HEK293 (cell line): ENCODE measurements around the gene ID1.
A peak's percentile ranks its signal among the peaks of the same experiment; 100 is the strongest.

Source experiments
- CTCF ChIA-PET: fragments of 350-600 bp; formaldehyde crosslinking; extraction: SDS; loops from one replicate; lab custom pipeline; 2021; ENCODE audit warnings: antibody characterized with exemption; lab: Yijun Ruan, JAX
- POLR2A ChIA-PET: fragments of 300-600 bp; formaldehyde crosslinking; extraction: SDS; loops from one replicate; lab custom pipeline; 2020; ENCODE audit warnings: antibody characterized with exemption, inconsistent platforms; lab: Yijun Ruan, JAX
- H3K27ac ChIP-seq: fragments of 200-500 bp; sonication (Bioruptor generic); 2 replicates; pipeline ENCODE4 v1.5.1; 2014; ENCODE audit warnings: low read depth, low read length, control low read depth, inconsistent platforms; ENCODE audit errors: extremely low read depth
- H3K36me3 ChIP-seq, 2 experiments: fragments of 200-500 bp in 1 of 2; sonication (Bioruptor generic) in 1 of 2; 1 replicate in 1 of 2; 2 replicates in 1 of 2; pipeline ENCODE4 v1.5.1; 2014 to 2017; ENCODE audit warnings: inconsistent platforms in 2 of 2, low read length in 2 of 2; ENCODE audit not compliant: control insufficient read depth in 2 of 2, insufficient read depth in 1 of 2
- H3K4me1 ChIP-seq: fragments of 200-500 bp; sonication (Bioruptor generic); 2 replicates; pipeline ENCODE4 v1.5.1; 2014; ENCODE audit warnings: mild to moderate bottlenecking, low read length, inconsistent platforms; ENCODE audit not compliant: control insufficient read depth, insufficient read depth
- H3K4me3 ChIP-seq: 2 replicates; pipeline ENCODE4 v1.5.1; 2011; ENCODE audit warnings: low read depth, mild to moderate bottlenecking, control low read depth, low read length, moderate library complexity
- H3K9me3 ChIP-seq: fragments of 200-500 bp; sonication (Bioruptor generic); 2 replicates; pipeline ENCODE4 v1.5.1; 2014; ENCODE audit warnings: low read depth, low read length, inconsistent platforms; ENCODE audit not compliant: control insufficient read depth, insufficient read depth
- FEZF1 ChIP-seq: fragments of 450-650 bp; formaldehyde crosslinking; IDR thresholded peaks from 2 replicates; pipeline ENCODE4 v1.5.1; 2016; ENCODE audit warnings: missing biosample characterization, missing genetic modification characterization
- GLIS1 ChIP-seq: fragments of 450-650 bp; formaldehyde crosslinking; IDR thresholded peaks from 2 replicates; pipeline ENCODE4 v1.5.1; 2016; ENCODE audit warnings: missing biosample characterization, missing genetic modification characterization
- IKZF3 ChIP-seq: fragments of 450-650 bp; IDR thresholded peaks from 2 replicates; pipeline ENCODE4 v1.5.0; 2018; ENCODE audit warnings: missing biosample characterization, mild to moderate bottlenecking, missing genetic modification characterization, moderate library complexity
- KLF10 ChIP-seq: fragments of 450-650 bp; IDR thresholded peaks from 2 replicates; pipeline ENCODE4 v1.5.1; 2018; ENCODE audit warnings: missing biosample characterization, mild to moderate bottlenecking, missing genetic modification characterization
- KLF17 ChIP-seq: fragments of 450-650 bp; formaldehyde crosslinking; IDR thresholded peaks from 2 replicates; pipeline ENCODE4 v1.5.1; 2016; ENCODE audit warnings: missing biosample characterization, missing genetic modification characterization
- MZF1 ChIP-seq: fragments of 450-650 bp; formaldehyde crosslinking; IDR thresholded peaks from 2 replicates; pipeline ENCODE4 v1.5.1; 2017; ENCODE audit warnings: missing biosample characterization, missing genetic modification characterization, borderline replicate concordance
- OVOL3 ChIP-seq: fragments of 450-650 bp; formaldehyde crosslinking; IDR thresholded peaks from 2 replicates; pipeline ENCODE4 v1.5.1; 2016; ENCODE audit warnings: missing biosample characterization, missing genetic modification characterization
- SCRT1 ChIP-seq: fragments of 450-650 bp; formaldehyde crosslinking; IDR thresholded peaks from 2 replicates; pipeline ENCODE4 v1.5.1; 2016; ENCODE audit warnings: missing biosample characterization, missing genetic modification characterization, borderline replicate concordance
- SP2 ChIP-seq: fragments of 450-650 bp; formaldehyde crosslinking; IDR thresholded peaks from 2 replicates; pipeline ENCODE4 v1.5.1; 2016; ENCODE audit warnings: missing biosample characterization, missing genetic modification characterization
- TCF7L2 ChIP-seq: IDR thresholded peaks from 2 replicates; pipeline ENCODE4 v1.6.1; 2011; ENCODE audit warnings: low read depth, mild to moderate bottlenecking, inconsistent platforms, low read length, moderate library complexity, borderline replicate concordance
- YY2 ChIP-seq: fragments of 450-650 bp; formaldehyde crosslinking; IDR thresholded peaks from 2 replicates; pipeline ENCODE4 v1.5.1; 2016; ENCODE audit warnings: missing biosample characterization, missing genetic modification characterization
- ZBTB11 ChIP-seq: fragments of 450-650 bp; formaldehyde crosslinking; conservative IDR thresholded peaks from 2 replicates; pipeline ENCODE4 v1.5.1; 2016; ENCODE audit warnings: low read depth, missing biosample characterization, missing genetic modification characterization
- ZBTB7A ChIP-seq: fragments of 450-650 bp; formaldehyde crosslinking; IDR thresholded peaks from 2 replicates; pipeline ENCODE4 v1.5.1; 2016; ENCODE audit warnings: low read depth, missing biosample characterization, missing genetic modification characterization
- ZFHX2 ChIP-seq: fragments of 450-650 bp; formaldehyde crosslinking; conservative IDR thresholded peaks from 2 replicates; pipeline ENCODE4 v1.5.1; 2016; ENCODE audit warnings: missing biosample characterization, missing genetic modification characterization
- ZFP41 ChIP-seq: fragments of 450-650 bp; formaldehyde crosslinking; IDR thresholded peaks from 2 replicates; pipeline ENCODE4 v1.5.1; 2016; ENCODE audit warnings: missing biosample characterization, missing genetic modification characterization, borderline replicate concordance
- ZNF138 ChIP-seq: fragments of 450-650 bp; formaldehyde crosslinking; IDR thresholded peaks from 2 replicates; pipeline ENCODE4 v1.5.1; 2016; ENCODE audit warnings: missing biosample characterization, missing genetic modification characterization, borderline replicate concordance
- ZNF146 ChIP-seq: fragments of 450-650 bp; formaldehyde crosslinking; IDR thresholded peaks from 2 replicates; pipeline ENCODE4 v1.5.1; 2016; ENCODE audit warnings: missing biosample characterization, missing genetic modification characterization
- ZNF148 ChIP-seq: fragments of 450-650 bp; formaldehyde crosslinking; IDR thresholded peaks from 2 replicates; pipeline ENCODE4 v1.5.0; 2017; ENCODE audit warnings: missing biosample characterization, missing genetic modification characterization, borderline replicate concordance
- ZNF398 ChIP-seq: fragments of 450-650 bp; formaldehyde crosslinking; IDR thresholded peaks from 2 replicates; pipeline ENCODE4 v1.5.1; 2017; ENCODE audit warnings: missing biosample characterization, missing genetic modification characterization
- ZNF404 ChIP-seq: fragments of 450-650 bp; formaldehyde crosslinking; IDR thresholded peaks from 2 replicates; pipeline ENCODE4 v1.5.1; 2017; ENCODE audit warnings: missing biosample characterization, missing genetic modification characterization
- ZNF449 ChIP-seq: fragments of 450-650 bp; formaldehyde crosslinking; IDR thresholded peaks from 2 replicates; pipeline ENCODE4 v1.5.1; 2017; ENCODE audit warnings: missing biosample characterization, mild to moderate bottlenecking, missing genetic modification characterization, moderate library complexity
- ZNF530 ChIP-seq: fragments of 450-650 bp; formaldehyde crosslinking; IDR thresholded peaks from 2 replicates; pipeline ENCODE4 v1.5.1; 2016; ENCODE audit warnings: low read depth, missing biosample characterization, missing genetic modification characterization
- ZNF645 ChIP-seq: fragments of 450-650 bp; formaldehyde crosslinking; IDR thresholded peaks from 2 replicates; pipeline ENCODE4; 2016; ENCODE audit warnings: missing biosample characterization, missing genetic modification characterization
- ZNF776 ChIP-seq: fragments of 450-650 bp; formaldehyde crosslinking; IDR thresholded peaks from 2 replicates; pipeline ENCODE4 v1.5.0; 2017; ENCODE audit warnings: missing biosample characterization, missing genetic modification characterization, borderline replicate concordance

ID1 gene

GRCh38 chr20:31608251-31608945, 3.3 kb downstream of the ID1 start:
- peaks cover 15% of the 10 kb centered on the region for H3K4me1 ChIP-seq
- peak overlapping the region; percentile 16 for H3K4me3 ChIP-seq
- H3K9me3 ChIP-seq = no peaks in the 10 kb centered on the region
- H3K27ac ChIP-seq = peak overlapping the region; percentile 13; the same call in 1 of the 2 replicates
- peaks cover 0 to 17% of the 10 kb centered on the region in 2 experiments; a peak in 1 of 3 replicates for H3K36me3 ChIP-seq
- POLR2A ChIA-PET = interaction anchor here (0.6 to 8.7 kb wide), 7 partner anchors 11 to 115 kb away, joined by 3 to 255 read pairs (median 3); no protein-coding TSS in a partner anchor
- CTCF ChIA-PET = interaction anchor here (1.1 to 26.4 kb wide), 5 partner anchors 15 to 116 kb away, joined by 5 to 1204 read pairs (median 5); no protein-coding TSS in a partner anchor
- TF ChIP-seq ZNF146 (tag by site-specific recombination) (no peak), ZNF404 (tag by site-specific recombination) (no peak), IKZF3 (0 out of 2 replicates have a peak, but pooled peaks have one; percentile 39), ZBTB7A (tag by site-specific recombination) (no peak), SCRT1 (tag by site-specific recombination) (no peak), TCF7L2 (peak; percentile 81; the same call in 1 of the 2 replicates), ZNF645 (tag by site-specific recombination) (no peak), KLF10 (tag by site-specific recombination) (peak; percentile 74; the same call in 1 of the 2 replicates), ZNF148 (no peak), GLIS1 (tag by site-specific recombination) (peak; percentile 80), ZFP41 (no peak), ZNF776 (tag by site-specific recombination) (no peak), ZBTB11 (no peak), SP2 (tag by site-specific recombination) (peak; percentile 23), YY2 (tag by site-specific recombination) (no peak), ZNF138 (tag by site-specific recombination) (no peak), MZF1 (no peak), KLF17 (tag by site-specific recombination) (0 out of 2 replicates have a peak, but pooled peaks have one; percentile 28), ZNF398 (tag by site-specific recombination) (peak; percentile 42; the same call in 1 of the 2 replicates), ZNF449 (tag by site-specific recombination) (no peak), OVOL3 (tag by site-specific recombination) (no peak), ZNF530 (tag by site-specific recombination) (no peak), ZFHX2 (peak; percentile 93), FEZF1 (tag by site-specific recombination) (no peak)
